ENCODE data around the gene NEAT1. TPM values are rescaled to one million over a fixed set of nuclear protein-coding genes. Genes with fewer than 3 reads are reported as not detected.

The NEAT1 gene
- total and polyA plus RNA-seq, 9 of the 15 experiments (the other 6 are each of a cell fraction or from before 2014, with no cell fraction given), result 20.1 to 389 (median 62.8) TPM

DNA sequence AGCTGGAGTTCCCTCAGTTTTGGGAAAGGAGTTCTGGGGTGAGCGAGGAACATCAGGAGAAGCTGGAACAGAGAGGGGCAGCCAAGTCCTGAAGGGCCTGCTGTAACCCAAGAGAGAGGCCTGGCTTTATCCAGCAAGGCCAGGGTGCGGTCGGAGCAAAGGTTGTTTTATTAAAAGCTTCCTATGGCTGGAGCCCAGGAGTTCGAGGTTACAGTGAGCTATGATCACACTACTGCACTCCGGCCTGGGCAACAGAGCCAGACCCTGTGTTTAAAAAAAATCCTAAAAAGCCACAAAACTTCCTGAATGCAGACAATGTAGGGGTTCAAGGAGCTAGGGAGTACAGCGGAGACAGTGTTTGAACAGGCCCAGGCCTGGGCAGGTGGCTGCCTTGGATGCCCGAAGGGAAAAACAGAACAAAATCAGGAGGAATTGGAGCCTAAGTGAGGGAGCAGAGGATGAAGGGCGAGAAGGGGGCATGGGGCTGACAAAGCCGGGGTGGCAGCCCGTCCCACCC, 54.1 kb downstream of the NEAT1 start (continued):
- TF ChIP-seq, protein P1, sequence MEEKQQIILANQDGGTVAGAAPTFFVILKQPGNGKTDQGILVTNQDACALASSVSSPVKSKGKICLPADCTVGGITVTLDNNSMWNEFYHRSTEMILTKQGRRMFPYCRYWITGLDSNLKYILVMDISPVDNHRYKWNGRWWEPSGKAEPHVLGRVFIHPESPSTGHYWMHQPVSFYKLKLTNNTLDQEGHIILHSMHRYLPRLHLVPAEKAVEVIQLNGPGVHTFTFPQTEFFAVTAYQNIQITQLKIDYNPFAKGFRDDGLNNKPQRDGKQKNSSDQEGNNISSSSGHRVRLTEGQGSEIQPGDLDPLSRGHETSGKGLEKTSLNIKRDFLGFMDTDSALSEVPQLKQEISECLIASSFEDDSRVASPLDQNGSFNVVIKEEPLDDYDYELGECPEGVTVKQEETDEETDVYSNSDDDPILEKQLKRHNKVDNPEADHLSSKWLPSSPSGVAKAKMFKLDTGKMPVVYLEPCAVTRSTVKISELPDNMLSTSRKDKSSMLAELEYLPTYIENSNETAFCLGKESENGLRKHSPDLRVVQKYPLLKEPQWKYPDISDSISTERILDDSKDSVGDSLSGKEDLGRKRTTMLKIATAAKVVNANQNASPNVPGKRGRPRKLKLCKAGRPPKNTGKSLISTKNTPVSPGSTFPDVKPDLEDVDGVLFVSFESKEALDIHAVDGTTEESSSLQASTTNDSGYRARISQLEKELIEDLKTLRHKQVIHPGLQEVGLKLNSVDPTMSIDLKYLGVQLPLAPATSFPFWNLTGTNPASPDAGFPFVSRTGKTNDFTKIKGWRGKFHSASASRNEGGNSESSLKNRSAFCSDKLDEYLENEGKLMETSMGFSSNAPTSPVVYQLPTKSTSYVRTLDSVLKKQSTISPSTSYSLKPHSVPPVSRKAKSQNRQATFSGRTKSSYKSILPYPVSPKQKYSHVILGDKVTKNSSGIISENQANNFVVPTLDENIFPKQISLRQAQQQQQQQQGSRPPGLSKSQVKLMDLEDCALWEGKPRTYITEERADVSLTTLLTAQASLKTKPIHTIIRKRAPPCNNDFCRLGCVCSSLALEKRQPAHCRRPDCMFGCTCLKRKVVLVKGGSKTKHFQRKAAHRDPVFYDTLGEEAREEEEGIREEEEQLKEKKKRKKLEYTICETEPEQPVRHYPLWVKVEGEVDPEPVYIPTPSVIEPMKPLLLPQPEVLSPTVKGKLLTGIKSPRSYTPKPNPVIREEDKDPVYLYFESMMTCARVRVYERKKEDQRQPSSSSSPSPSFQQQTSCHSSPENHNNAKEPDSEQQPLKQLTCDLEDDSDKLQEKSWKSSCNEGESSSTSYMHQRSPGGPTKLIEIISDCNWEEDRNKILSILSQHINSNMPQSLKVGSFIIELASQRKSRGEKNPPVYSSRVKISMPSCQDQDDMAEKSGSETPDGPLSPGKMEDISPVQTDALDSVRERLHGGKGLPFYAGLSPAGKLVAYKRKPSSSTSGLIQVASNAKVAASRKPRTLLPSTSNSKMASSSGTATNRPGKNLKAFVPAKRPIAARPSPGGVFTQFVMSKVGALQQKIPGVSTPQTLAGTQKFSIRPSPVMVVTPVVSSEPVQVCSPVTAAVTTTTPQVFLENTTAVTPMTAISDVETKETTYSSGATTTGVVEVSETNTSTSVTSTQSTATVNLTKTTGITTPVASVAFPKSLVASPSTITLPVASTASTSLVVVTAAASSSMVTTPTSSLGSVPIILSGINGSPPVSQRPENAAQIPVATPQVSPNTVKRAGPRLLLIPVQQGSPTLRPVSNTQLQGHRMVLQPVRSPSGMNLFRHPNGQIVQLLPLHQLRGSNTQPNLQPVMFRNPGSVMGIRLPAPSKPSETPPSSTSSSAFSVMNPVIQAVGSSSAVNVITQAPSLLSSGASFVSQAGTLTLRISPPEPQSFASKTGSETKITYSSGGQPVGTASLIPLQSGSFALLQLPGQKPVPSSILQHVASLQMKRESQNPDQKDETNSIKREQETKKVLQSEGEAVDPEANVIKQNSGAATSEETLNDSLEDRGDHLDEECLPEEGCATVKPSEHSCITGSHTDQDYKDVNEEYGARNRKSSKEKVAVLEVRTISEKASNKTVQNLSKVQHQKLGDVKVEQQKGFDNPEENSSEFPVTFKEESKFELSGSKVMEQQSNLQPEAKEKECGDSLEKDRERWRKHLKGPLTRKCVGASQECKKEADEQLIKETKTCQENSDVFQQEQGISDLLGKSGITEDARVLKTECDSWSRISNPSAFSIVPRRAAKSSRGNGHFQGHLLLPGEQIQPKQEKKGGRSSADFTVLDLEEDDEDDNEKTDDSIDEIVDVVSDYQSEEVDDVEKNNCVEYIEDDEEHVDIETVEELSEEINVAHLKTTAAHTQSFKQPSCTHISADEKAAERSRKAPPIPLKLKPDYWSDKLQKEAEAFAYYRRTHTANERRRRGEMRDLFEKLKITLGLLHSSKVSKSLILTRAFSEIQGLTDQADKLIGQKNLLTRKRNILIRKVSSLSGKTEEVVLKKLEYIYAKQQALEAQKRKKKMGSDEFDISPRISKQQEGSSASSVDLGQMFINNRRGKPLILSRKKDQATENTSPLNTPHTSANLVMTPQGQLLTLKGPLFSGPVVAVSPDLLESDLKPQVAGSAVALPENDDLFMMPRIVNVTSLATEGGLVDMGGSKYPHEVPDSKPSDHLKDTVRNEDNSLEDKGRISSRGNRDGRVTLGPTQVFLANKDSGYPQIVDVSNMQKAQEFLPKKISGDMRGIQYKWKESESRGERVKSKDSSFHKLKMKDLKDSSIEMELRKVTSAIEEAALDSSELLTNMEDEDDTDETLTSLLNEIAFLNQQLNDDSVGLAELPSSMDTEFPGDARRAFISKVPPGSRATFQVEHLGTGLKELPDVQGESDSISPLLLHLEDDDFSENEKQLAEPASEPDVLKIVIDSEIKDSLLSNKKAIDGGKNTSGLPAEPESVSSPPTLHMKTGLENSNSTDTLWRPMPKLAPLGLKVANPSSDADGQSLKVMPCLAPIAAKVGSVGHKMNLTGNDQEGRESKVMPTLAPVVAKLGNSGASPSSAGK (IDR thresholded peaks at IDR 0.05), result peak; percentile 48; the same call in 1 of the 2 replicates
- TF ChIP-seq POLR2A (conservative IDR thresholded peaks at IDR 0.05) (peak; percentile 1; the same call in 1 of the 2 replicates), GTF2F1 (IDR thresholded peaks at IDR 0.05; ENCODE audit: low read depth, low read length) (no peak), TAF15 (IDR thresholded peaks at IDR 0.05; ENCODE audit: low read depth, low read length) (no peak), LCOR (CRISPR knock-in tag; IDR thresholded peaks at IDR 0.05) (0 out of 2 replicates have a peak, but pooled peaks have one; percentile 2), RBM22 (IDR thresholded peaks at IDR 0.05; ENCODE audit: low read depth, low read length, poor library complexity, severe bottlenecking) (no peak)
- TF ChIP-seq, protein P2, sequence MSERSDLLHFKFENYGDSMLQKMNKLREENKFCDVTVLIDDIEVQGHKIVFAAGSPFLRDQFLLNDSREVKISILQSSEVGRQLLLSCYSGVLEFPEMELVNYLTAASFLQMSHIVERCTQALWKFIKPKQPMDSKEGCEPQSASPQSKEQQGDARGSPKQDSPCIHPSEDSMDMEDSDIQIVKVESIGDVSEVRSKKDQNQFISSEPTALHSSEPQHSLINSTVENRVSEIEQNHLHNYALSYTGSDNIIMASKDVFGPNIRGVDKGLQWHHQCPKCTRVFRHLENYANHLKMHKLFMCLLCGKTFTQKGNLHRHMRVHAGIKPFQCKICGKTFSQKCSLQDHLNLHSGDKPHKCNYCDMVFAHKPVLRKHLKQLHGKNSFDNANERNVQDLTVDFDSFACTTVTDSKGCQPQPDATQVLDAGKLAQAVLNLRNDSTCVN (CRISPR knock-in tag; IDR thresholded peaks at IDR 0.05), result peak; percentile 3; the same call in 1 of the 2 replicates
- TF ChIP-seq, protein P3, sequence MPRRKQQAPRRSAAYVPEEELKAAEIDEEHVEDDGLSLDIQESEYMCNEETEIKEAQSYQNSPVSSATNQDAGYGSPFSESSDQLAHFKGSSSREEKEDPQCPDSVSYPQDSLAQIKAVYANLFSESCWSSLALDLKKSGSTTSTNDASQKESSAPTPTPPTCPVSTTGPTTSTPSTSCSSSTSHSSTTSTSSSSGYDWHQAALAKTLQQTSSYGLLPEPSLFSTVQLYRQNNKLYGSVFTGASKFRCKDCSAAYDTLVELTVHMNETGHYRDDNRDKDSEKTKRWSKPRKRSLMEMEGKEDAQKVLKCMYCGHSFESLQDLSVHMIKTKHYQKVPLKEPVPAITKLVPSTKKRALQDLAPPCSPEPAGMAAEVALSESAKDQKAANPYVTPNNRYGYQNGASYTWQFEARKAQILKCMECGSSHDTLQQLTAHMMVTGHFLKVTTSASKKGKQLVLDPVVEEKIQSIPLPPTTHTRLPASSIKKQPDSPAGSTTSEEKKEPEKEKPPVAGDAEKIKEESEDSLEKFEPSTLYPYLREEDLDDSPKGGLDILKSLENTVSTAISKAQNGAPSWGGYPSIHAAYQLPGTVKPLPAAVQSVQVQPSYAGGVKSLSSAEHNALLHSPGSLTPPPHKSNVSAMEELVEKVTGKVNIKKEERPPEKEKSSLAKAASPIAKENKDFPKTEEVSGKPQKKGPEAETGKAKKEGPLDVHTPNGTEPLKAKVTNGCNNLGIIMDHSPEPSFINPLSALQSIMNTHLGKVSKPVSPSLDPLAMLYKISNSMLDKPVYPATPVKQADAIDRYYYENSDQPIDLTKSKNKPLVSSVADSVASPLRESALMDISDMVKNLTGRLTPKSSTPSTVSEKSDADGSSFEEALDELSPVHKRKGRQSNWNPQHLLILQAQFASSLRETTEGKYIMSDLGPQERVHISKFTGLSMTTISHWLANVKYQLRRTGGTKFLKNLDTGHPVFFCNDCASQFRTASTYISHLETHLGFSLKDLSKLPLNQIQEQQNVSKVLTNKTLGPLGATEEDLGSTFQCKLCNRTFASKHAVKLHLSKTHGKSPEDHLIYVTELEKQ (CRISPR knock-in tag; IDR thresholded peaks at IDR 0.05), result no peak

Measured in K562 (cell line).